GM15510 (cell line): ENCODE data around the gene IGFBP4.

Experiments
- POLR2A ChIP-seq: IDR thresholded peaks from 3 replicates; pipeline ENCODE4 v1.6.1; 2011; ENCODE audit warnings: borderline replicate concordance; ENCODE audit not compliant: insufficient read length; ENCODE audit errors: extremely low read depth

The IGFBP4 gene

GRCh38 chr17:40459636-40460603 is 16.7 kb downstream of the IGFBP4 start:
- TF ChIP-seq POLR2A: no peak

DNA sequence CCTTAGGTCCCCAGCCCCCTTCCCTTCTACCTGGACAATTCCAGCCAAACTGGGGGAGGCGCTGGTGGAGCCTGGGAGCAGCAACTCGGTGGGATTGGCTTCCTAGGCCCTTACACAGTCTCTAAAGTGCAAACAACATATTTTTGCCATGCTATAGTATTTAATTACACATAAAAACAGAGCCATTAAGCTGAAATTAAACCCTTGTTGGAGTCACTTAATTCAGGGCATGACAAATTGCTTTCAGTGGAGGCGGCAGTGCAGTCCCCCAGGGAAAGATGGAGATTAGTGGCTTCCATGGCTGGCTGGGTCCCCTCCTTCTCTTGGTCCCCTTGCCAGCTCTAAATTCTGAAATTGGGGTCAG is 17.3 kb downstream of the IGFBP4 start:
- no peak for TF ChIP-seq POLR2A

DNA sequence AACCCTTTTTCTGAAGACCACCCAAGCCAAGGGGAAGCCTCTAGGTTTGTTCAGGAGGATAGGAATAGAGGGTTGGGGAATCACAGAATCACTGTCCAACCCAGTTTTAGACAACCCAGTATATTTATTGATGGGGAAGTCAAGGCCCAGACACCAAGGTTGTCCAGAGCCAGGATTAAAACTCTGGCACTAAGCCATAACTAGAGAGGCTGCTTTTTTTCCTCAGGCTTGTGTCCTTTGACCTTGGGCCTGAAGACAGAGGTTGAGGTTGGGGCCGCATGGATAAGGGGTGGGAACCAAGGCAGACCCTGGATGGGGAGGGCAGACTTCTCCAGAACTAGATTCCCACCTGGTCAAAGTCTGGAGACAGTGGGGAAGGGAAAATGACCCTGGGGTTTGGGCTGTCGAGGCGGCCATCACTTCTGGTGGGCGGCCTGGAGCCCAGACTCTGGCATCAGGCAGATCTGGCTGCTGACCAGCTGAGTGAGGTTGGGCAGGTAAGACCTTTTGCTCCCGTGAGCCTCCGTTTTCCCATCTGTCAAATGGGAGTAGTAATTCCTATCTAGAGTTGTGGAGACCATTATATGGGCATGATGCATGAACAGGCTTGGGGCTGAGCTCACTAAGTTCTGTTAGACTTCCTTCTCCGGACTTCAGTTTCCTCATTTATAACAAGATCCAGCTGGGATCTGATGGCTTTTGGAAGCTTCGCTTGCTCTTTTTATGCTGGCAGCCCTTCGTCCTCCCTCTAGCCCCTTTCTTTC is 17.9 kb downstream of the IGFBP4 start:
- TF ChIP-seq POLR2A: no peak

DNA sequence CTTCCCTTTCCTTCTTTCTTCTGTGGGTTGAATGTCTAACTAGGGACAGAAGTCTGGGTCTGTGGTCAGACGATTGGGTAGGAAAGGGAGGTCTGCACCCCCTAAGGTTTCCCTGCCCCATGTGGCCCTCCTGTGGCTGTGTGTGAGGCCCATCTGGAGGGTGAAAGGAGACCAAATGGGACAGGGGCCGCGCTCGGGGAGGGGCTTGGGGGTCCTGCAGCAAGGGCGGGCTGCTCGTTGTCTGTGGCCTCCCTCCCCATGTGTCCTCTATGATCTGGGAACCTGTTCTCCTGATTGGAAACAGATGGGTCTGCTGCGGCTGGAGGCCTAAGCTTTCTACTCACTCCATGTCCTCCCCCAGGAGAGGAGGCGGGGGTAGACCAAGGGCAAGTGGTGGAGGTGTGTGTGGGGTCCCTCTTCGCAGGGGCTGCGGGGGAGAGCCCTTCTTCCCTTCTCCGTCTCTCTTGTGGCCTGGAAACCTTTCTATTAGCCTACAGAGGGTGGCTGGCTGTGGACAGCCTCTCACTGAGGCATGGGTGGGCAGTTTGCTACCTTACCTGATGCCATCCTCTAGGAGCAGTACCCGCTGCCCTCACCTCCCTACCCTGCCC is 18.6 kb downstream of the IGFBP4 start:
- no peak for TF ChIP-seq POLR2A

DNA sequence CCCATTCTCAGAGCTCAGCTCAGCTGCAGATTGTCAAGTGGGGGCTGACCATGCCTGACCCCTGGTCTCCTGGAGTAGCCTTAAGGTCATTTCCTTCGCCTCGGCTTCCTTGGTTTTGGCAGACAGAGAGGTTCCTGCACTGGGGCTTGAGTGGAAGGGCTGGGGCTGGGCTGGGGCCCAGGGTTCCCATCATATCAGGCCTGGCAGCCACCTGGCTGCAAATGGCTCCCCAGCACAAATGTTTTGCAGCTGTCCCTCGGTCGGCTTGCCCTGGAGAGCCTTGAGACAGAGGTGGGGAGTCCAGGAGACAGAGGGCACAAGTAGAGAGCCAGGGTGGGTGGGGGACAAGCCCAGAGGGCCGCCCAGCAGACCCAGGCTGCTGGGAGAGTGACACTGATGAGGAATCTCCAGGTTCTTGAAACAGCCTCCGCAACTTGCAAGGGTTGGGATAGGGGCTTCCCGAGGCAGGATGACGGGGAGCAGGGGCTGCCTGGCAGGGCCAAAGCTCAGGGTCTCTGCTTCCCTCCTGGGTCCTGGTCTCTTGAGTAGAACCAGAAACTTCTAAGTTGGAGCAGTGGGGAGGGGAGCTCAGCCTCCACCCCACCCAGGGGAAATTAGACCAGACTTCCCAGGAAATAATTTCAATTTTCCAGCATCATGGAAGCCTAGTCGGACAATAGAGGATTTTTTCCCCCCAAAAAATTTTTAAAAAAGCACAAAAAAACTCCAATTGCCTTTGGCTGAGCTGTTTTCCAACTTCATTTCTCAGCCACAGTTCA is 19.3 kb downstream of the IGFBP4 start:
- no peak for TF ChIP-seq POLR2A

DNA sequence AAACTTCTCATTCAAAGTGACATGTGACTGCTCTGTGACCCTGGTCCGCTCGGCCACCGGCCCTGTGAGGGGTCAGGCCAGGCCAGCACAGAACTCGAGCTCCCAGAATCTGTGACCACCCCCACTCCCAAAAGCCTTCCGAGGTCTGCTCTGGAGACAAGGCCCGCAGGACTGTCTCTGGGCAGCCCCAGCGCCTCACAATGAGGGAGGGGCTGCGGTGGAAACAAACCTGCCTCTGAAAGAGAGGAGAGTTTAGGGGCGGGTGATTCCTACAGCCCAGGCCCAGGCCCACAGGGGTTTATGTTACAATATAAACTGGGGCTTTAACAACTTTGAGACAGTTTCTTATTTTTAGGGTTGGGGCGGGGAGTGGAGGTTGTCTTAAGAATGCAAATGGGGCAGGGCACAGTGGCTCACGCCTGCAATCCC is 19.9 kb downstream of the IGFBP4 start:
- no peak for TF ChIP-seq POLR2A

DNA sequence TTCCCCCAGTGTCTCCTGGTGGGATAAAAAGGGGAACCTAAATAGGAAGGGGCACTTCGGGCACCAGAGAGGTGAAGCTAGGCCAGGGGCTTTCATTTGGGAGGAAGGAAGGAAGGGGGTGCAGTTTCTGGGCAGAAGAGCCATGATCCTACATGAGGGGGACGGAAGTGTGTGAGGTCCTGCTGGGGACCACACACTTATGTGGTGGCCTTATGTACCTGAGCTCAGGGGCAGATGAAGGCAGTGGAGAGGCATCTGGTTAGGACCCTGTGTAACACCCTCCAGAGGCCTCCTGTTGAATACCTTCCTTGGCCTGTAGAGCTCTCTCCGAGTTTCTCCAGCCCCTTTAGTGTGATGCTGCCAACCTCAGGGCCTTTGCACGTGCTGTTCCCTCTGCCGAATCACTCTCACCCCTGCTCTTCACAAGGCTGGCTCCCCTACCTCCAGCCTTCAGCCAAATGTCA is 21.2 kb downstream of the IGFBP4 start:
- no peak for TF ChIP-seq POLR2A

DNA sequence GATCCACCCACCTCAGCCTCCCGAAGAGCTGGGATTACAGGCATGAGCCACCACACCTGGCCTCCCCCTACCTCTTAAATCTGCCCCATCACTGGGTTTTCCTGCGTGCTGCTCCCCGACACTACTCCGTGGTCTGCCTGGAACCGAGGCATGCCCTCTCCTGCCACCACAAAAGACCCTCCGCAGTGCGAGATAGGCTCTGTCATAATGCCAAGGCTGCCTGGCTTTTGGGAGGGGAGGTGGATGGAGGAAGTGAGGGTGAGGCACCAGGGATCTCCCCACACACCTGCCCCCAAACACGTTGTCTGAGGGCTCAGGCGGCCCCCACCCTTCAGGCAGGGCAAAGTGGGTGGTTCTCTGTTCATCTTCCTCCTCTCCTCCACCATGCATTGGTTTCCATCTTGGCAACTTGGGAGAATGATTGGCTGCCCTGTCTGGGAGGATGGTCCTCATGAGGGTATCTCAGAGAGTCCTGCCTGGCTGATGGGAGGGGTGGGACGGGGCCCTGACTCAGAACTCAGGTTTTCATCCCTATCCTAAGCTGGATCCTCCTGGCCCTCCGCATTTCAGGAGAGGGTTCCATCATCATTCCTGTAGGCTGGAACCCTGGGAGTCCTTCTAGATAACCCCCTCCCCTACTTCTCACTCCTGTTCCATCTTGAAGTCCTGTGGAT is 23.2 kb downstream of the IGFBP4 start:
- TF ChIP-seq POLR2A: no peak

DNA sequence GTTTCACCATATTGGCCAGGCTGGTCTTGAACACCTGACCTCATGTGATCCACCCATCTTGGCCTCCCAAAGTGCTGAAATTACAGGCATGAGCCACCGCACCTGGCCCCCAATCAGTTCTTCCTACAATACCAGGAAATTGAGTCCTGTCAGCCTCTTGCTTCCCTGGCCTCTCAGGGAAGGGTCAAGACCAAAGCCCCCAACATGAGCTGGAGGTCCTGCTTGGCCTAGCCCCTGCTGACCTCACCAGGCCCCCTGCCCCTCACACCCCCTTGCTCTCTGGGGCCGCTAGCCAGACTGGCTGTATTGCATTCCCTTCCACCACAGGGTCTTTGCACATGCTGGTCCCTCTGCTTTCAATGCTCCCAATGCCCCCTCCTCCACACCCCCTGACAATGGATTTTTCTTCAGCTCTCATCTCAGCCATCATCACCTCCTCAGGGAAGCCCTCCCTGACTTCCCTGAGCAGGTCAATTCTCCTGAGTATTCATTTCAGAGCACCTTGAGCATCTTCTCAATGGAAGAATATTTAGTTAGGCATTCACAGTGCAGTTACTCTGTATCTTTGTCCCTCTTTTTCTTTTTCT is 24.1 kb downstream of the IGFBP4 start:
- no peak for TF ChIP-seq POLR2A

- no peak for TF ChIP-seq POLR2A
Observed at GRCh38 chr17:40468560-40468959, 25.3 kb downstream of the IGFBP4 start.

GRCh38 chr17:40469805-40470675 is 26.8 kb downstream of the IGFBP4 start:
- TF ChIP-seq POLR2A: no peak
